K562 (cell line): ENCODE results near the gene VWA7. TPM values are rescaled to one million over a fixed set of nuclear protein-coding genes. Genes with fewer than 3 reads are reported as not detected.

ENCODE experiments used
- FOXK1 ChIP-seq: sonication (generic); formaldehyde crosslinking; IDR thresholded peaks from 2 replicates; pipeline ENCODE4 v1.8.0; 2022; ENCODE audit warnings: missing genetic modification reagents, mild to moderate bottlenecking, borderline replicate concordance
- POLR2AphosphoS2 ChIP-seq: IDR thresholded peaks from 2 replicates; pipeline ENCODE4 v1.6.1; 2012; ENCODE audit warnings: low read length, improper control_type of control experiment
- TOE1 ChIP-seq, 2 experiments: fragments of 450-650 bp in 1 of 2; sonication (generic) in 1 of 2; formaldehyde crosslinking in 1 of 2; IDR thresholded peaks; 2 replicates each; pipeline versions ENCODE4 v1.7.1 to v1.8.0; 2016 to 2022; ENCODE audit warnings: borderline replicate concordance in 2 of 2, mild to moderate bottlenecking in 2 of 2, antibody characterized with exemption in 1 of 2, inconsistent platforms in 1 of 2, low read depth in 1 of 2, missing genetic modification reagents in 1 of 2, moderate library complexity in 1 of 2
- TSC22D4 ChIP-seq: fragments of 450-650 bp; IDR thresholded peaks from 2 replicates; pipeline ENCODE4 v1.6.1; 2016; ENCODE audit warnings: missing genetic modification characterization, missing biosample characterization, control low read depth
- ZNF140 ChIP-seq: fragments of 250-450 bp; sonication (Bioruptor Pico); IDR thresholded peaks from 2 replicates; pipeline ENCODE4 v1.8.0; 2021; ENCODE audit warnings: moderate library complexity, mild to moderate bottlenecking, inconsistent platforms
- ZNF165 ChIP-seq: fragments of 250-450 bp; sonication (Bioruptor Pico); IDR thresholded peaks from 2 replicates; pipeline ENCODE4 v1.4.0; 2020; ENCODE audit warnings: borderline replicate concordance
- ZNF696 ChIP-seq: fragments of 250-450 bp; sonication (Bioruptor Pico); conservative IDR thresholded peaks from 2 replicates; pipeline ENCODE4 v1.4.0; 2020; ENCODE audit warnings: mild to moderate bottlenecking, moderate library complexity
- polyA plus RNA-seq, 8 experiments: library from polyadenylated mRNA; depleted of rRNA in 4 of 8; stranded (reverse) in 5 of 8; unstranded in 3 of 8; fragments of >200 nt; fragmentation: Nextera tagmentation in 2 of 8; fragmentation: Illumina TruSeq in 1 of 8; extraction: Ambion mirVana in 2 of 8; extraction: Trizol in 1 of 8; gene quantifications; 2 replicates each; pipeline versions ENCODE4 v1.2.1 to v1.2.3, GENCODE V29; 2011 to 2014; ENCODE audit warnings: inconsistent platforms in 1 of 8, missing spikeins in 1 of 8
- total RNA-seq, 7 experiments: library from RNA; depleted of rRNA in 6 of 7; stranded (reverse); fragments of >200 nt in 6 of 7; fragmentation: Illumina TruSeq in 2 of 7; extraction: Trizol in 2 of 7; gene quantifications; 2 replicates each; pipeline versions ENCODE4 v1.2.1 to v1.2.3, GENCODE V29; 2011 to 2021; ENCODE audit warnings: low replicate concordance in 1 of 7
- TF ChIP-seq, protein P1 (sequence below): sonication (generic); formaldehyde crosslinking; IDR thresholded peaks from 2 replicates; pipeline ENCODE4 v1.8.1; 2023; ENCODE audit warnings: mild to moderate bottlenecking, missing genetic modification reagents
- TF ChIP-seq, protein P2 (sequence below), 2 experiments: fragments of 450-650 bp; IDR thresholded peaks; 2 replicates each; pipeline ENCODE4 v1.6.1; 2016; ENCODE audit warnings: mild to moderate bottlenecking in 2 of 2, borderline replicate concordance in 1 of 2, low read depth in 1 of 2, moderate library complexity in 1 of 2
- TF ChIP-seq, protein P3 (sequence below): fragments of 450-650 bp; IDR thresholded peaks from 2 replicates; pipeline ENCODE4 v1.6.1; 2014; ENCODE audit warnings: low read depth, mild to moderate bottlenecking, moderate library complexity, borderline replicate concordance
- TF ChIP-seq, protein P4 (sequence below), 2 experiments: IDR thresholded peaks; 2 replicates each; pipeline ENCODE4 v1.6.1; 2012; ENCODE audit warnings: improper control_type of control experiment in 2 of 2, low read depth in 2 of 2, low read length in 2 of 2, borderline replicate concordance in 1 of 2

The VWA7 gene
- total and polyA plus RNA-seq, 9 of the 15 experiments (the other 6 are each of a cell fraction or from before 2014, with no cell fraction given), result 0.18 to 2.9 (median 0.95) TPM

DNA sequence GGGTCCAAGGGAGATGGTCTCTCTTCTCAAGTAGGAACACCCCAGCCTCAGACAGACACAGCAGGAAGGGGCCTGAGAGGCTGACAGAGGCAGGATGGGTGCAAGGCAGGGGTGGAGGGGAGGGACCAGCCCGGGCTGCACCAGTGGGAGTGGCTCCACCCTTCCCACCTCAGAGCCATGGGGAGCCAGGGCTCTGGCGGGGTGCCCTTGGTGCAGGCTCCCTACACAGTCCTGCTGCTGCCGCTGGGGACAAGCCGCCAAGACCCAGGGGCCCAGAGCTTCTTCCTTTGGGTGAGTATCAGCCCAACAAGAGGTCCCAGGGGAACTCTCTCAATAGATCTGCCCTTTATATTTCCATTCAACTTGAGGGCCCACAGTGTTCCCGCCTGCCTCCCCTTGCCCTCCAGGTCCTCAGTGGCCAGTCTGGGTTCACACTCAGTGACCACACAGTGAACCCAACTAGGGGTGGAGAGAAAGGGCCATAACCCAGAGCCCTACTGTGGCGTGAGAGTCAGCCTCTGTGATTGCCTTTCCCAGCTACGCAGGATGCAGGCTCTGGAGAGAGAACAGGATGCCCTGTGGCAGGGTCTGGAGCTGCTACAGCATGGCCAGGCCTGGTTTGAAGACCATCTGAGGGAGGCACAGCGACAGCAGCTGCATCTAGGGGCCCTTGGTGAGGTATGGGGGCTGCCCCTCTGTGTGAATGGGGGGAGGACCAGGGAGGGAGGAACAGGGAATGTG is 14.1 kb downstream of the VWA7 start (continued):
- TF ChIP-seq ZNF165, result no peak
- no peak for TF ChIP-seq FOXK1 (CRISPR knock-in tag)
- 0 out of 2 replicates have a peak, but pooled peaks have one; percentile 32 for TF ChIP-seq POLR2AphosphoS2
- TF ChIP-seq, protein P1, sequence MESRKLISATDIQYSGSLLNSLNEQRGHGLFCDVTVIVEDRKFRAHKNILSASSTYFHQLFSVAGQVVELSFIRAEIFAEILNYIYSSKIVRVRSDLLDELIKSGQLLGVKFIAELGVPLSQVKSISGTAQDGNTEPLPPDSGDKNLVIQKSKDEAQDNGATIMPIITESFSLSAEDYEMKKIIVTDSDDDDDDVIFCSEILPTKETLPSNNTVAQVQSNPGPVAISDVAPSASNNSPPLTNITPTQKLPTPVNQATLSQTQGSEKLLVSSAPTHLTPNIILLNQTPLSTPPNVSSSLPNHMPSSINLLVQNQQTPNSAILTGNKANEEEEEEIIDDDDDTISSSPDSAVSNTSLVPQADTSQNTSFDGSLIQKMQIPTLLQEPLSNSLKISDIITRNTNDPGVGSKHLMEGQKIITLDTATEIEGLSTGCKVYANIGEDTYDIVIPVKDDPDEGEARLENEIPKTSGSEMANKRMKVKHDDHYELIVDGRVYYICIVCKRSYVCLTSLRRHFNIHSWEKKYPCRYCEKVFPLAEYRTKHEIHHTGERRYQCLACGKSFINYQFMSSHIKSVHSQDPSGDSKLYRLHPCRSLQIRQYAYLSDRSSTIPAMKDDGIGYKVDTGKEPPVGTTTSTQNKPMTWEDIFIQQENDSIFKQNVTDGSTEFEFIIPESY (CRISPR knock-in tag), result peak; percentile 85
- TF ChIP-seq, protein P2, sequence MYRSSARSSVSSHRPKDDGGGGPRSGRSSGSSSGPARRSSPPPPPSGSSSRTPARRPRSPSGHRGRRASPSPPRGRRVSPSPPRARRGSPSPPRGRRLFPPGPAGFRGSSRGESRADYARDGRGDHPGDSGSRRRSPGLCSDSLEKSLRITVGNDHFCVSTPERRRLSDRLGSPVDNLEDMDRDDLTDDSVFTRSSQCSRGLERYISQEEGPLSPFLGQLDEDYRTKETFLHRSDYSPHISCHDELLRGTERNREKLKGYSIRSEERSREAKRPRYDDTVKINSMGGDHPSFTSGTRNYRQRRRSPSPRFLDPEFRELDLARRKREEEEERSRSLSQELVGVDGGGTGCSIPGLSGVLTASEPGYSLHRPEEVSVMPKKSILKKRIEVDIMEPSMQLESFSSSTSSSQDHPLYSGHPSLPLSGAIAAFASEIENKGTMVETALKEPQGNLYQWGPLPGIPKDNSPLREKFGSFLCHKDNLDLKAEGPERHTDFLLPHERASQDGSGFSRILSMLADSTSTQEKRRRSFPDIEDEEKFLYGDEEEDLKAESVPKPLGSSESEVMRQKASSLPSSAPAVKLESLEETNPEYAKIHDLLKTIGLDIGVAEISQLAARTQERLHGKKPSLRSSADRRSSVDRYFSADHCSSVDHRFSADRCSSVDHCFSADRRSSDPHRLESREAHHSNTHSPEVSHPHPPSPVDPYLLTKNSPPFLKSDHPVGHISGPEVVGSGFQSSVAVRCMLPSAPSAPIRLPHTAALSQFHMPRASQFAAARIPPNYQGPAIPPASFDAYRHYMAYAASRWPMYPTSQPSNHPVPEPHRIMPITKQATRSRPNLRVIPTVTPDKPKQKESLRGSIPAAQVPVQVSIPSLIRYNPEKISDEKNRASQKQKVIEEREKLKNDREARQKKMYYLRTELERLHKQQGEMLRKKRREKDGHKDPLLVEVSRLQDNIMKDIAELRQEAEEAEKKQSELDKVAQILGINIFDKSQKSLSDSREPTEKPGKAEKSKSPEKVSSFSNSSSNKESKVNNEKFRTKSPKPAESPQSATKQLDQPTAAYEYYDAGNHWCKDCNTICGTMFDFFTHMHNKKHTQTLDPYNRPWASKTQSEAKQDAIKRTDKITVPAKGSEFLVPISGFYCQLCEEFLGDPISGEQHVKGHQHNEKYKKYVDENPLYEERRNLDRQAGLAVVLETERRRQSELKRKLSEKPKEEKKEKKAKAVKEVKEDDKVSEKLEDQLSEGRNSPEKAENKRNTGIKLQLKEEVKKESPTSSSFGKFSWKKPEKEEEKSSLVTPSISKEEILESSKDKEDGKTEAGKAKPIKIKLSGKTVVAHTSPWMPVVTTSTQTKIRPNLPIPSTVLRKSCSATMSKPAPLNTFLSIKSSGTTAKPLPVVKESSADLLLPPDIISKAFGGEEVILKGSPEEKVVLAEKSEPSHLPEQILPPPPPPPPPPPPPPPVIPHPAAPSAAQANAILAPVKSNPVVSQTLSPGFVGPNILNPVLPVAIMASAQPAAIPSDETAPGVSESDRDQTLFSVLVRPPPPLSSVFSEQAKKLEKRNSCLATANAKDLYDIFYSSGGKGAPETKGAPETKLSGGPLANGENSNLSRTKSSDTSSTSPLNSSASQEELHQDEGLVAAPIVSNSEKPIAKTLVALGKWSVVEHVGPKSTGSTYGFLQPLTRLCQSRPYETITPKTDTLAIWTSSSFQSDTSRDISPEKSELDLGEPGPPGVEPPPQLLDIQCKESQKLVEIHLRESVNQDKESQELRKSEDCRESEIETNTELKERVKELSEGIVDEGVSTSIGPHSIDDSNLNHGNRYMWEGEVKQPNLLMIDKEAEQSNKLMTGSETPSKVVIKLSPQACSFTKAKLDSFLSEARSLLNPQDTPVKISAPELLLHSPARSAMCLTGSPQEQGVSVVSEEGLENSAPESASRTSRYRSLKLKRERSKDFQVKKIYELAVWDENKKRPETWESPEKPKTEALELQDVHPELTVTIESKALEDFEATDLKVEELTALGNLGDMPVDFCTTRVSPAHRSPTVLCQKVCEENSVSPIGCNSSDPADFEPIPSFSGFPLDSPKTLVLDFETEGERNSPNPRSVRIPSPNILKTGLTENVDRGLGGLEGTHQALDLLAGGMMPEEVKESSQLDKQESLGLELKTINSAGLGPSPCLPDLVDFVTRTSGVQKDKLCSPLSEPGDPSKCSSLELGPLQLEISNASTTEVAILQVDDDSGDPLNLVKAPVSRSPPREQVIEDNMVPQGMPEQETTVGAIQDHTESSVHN (IDR thresholded peaks at IDR 0.05; ENCODE audit: borderline replicate concordance in 1 of 2, low read depth in 1 of 2), result no peak
- TF ChIP-seq ZNF696 (CRISPR knock-in tag), result no peak
- TF ChIP-seq TSC22D4 (tag), result no peak
- no peak for TF ChIP-seq TOE1 (IDR thresholded peaks at IDR 0.05; ENCODE audit: borderline replicate concordance)
- TF ChIP-seq TOE1 (CRISPR knock-in tag; IDR thresholded peaks at IDR 0.05; ENCODE audit: borderline replicate concordance, low read depth), result no peak
- no peak for TF ChIP-seq ZNF140 (CRISPR knock-in tag)
- TF ChIP-seq, protein P3, sequence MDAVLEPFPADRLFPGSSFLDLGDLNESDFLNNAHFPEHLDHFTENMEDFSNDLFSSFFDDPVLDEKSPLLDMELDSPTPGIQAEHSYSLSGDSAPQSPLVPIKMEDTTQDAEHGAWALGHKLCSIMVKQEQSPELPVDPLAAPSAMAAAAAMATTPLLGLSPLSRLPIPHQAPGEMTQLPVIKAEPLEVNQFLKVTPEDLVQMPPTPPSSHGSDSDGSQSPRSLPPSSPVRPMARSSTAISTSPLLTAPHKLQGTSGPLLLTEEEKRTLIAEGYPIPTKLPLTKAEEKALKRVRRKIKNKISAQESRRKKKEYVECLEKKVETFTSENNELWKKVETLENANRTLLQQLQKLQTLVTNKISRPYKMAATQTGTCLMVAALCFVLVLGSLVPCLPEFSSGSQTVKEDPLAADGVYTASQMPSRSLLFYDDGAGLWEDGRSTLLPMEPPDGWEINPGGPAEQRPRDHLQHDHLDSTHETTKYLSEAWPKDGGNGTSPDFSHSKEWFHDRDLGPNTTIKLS, result no peak
- TF ChIP-seq, protein P4, sequence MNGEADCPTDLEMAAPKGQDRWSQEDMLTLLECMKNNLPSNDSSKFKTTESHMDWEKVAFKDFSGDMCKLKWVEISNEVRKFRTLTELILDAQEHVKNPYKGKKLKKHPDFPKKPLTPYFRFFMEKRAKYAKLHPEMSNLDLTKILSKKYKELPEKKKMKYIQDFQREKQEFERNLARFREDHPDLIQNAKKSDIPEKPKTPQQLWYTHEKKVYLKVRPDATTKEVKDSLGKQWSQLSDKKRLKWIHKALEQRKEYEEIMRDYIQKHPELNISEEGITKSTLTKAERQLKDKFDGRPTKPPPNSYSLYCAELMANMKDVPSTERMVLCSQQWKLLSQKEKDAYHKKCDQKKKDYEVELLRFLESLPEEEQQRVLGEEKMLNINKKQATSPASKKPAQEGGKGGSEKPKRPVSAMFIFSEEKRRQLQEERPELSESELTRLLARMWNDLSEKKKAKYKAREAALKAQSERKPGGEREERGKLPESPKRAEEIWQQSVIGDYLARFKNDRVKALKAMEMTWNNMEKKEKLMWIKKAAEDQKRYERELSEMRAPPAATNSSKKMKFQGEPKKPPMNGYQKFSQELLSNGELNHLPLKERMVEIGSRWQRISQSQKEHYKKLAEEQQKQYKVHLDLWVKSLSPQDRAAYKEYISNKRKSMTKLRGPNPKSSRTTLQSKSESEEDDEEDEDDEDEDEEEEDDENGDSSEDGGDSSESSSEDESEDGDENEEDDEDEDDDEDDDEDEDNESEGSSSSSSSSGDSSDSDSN (IDR thresholded peaks at IDR 0.05; ENCODE audit: borderline replicate concordance in 1 of 2, low read depth in 2 of 2, low read length in 2 of 2), result no peak
